Osteoblast (primary cell): Measurements from ENCODE around the gene DUSP22. TPM values are rescaled to one million over a fixed set of nuclear protein-coding genes. Genes with fewer than 3 reads are reported as not detected.
A peak's percentile ranks its signal among the peaks of the same experiment; 100 is the strongest.

Experiments used
- DNase-seq: peaks from one replicate; pipeline ENCODE4 v3.0.0; 2011; ENCODE audit warnings: low spot score, mixed read lengths; ENCODE audit not compliant: insufficient read length; ENCODE audit errors: missing footprints
- H2AFZ ChIP-seq: 2 replicates; pipeline ENCODE4 v1.6.0; 2011; ENCODE audit warnings: mild to moderate bottlenecking, low read length
- H3K27ac ChIP-seq: 2 replicates; pipeline ENCODE4 v1.5.1; 2011; ENCODE audit warnings: mild to moderate bottlenecking, low read depth, low read length, moderate library complexity
- H3K27me3 ChIP-seq: 2 replicates; pipeline ENCODE4 v1.6.0; 2012; ENCODE audit warnings: mild to moderate bottlenecking, control low read depth, inconsistent platforms, low read length, moderate library complexity; ENCODE audit not compliant: insufficient read depth
- H3K36me3 ChIP-seq: 2 replicates; pipeline ENCODE4 v1.5.1; 2011; ENCODE audit warnings: mild to moderate bottlenecking, low read length, control low read depth, moderate library complexity; ENCODE audit not compliant: insufficient read depth
- H3K4me1 ChIP-seq: 2 replicates; pipeline ENCODE4 v1.5.1; 2011; ENCODE audit warnings: mild to moderate bottlenecking, low read length, control low read depth, moderate library complexity; ENCODE audit not compliant: insufficient read depth
- H3K4me2 ChIP-seq: 2 replicates; pipeline ENCODE4 v1.6.0; 2011; ENCODE audit warnings: mild to moderate bottlenecking, low read length; ENCODE audit not compliant: insufficient read depth
- H3K4me3 ChIP-seq: fragments of 200-600 bp; sonication (generic); 3 replicates; pipeline ENCODE4 v1.5.1; 2012; ENCODE audit warnings: mild to moderate bottlenecking, low read length, inconsistent platforms; ENCODE audit not compliant: insufficient read depth
- H3K79me2 ChIP-seq: 2 replicates; pipeline ENCODE4 v1.6.0; 2012; ENCODE audit warnings: mild to moderate bottlenecking, low read length, control low read depth, inconsistent platforms; ENCODE audit not compliant: insufficient read depth
- H3K9me3 ChIP-seq: 2 replicates; pipeline ENCODE4 v1.5.1; 2011; ENCODE audit warnings: low read depth, low read length, control low read depth
- H4K20me1 ChIP-seq: 2 replicates; pipeline ENCODE4 v1.6.0; 2012; ENCODE audit warnings: mild to moderate bottlenecking, low read length, control low read depth; ENCODE audit not compliant: insufficient read depth
- CTCF ChIP-seq: IDR thresholded peaks from 2 replicates; pipeline ENCODE4 v1.5.1; 2011; ENCODE audit warnings: mild to moderate bottlenecking, low read depth, low read length, moderate library complexity; ENCODE audit errors: extremely low read depth
- total RNA-seq: library from RNA; depleted of rRNA; stranded (reverse); fragments of >200 nt; gene quantifications from 2 replicates; pipeline ENCODE4 v1.2.3, GENCODE V29; 2012

DUSP22 gene
- total RNA-seq, 1 donor, result 18.1 TPM

- no peak overlapping the region for H3K4me3 ChIP-seq
- no peaks in the 10 kb centered on the region for H3K27me3 ChIP-seq
- no peaks in the 10 kb centered on the region for H3K9me3 ChIP-seq
- no peak overlapping the region for H3K4me2 ChIP-seq
- peaks cover 6% of the 10 kb centered on the region for H4K20me1 ChIP-seq
- H3K36me3 ChIP-seq, result no peaks in the 10 kb centered on the region
- DNase-seq, result peak; percentile 56
- no peak for TF ChIP-seq CTCF
- no peaks in the 10 kb centered on the region for H3K79me2 ChIP-seq
- H3K27ac ChIP-seq, result no peak overlapping the region
- no peak overlapping the region for H2AFZ ChIP-seq
- peaks cover 15% of the 10 kb centered on the region for H3K4me1 ChIP-seq
Observed at GRCh38 chr6:333379-334002, 41.2 kb downstream of the DUSP22 start.

DNA sequence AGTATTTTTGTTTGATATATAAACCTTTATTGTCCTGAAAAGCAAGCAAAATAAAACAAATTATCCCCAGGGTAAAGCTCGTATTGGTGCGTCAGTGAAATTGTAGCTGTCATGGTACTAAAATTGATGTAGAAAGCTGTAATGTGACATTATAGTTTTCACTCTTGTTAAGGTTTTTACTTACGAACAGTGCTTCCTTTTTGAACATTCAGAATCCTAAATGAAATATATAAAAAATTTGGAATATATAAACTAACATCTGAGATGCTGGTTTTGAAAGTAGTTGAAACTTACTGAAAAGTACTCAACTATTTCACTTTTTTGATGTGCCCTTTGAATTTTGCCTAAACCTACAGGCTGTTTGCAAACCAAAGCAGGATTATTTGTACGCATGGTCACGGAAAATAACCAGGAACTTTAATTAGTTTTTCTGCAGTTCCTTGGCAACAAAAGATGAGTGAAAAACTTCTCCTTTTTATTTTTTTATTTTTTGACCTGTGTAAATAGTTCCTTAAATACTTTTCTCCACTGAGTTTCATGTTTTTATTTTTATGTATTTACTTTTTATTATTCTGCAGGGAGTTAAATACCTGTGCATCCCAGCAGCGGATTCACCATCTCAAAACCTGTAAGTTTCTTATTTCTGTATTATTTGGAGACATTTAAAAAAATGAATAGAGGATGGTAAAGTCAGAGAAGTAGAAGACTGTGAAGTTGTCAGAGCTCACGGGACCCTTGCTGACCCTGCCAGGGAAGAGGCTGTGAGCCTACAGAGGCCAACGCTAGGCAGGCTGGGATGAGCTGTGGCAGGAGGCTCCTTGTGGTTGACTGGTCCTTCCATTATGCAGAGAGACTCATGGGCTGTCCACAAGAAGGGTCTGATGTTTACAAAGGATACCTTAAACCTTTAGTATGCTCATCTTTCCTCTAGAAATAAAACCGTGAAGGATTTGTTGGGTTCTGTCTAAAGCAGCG lies 42.5 kb downstream of the DUSP22 start:
- DNase-seq, result no peak
- Histone ChIP-seq H3K27ac (no peak overlapping the region), H3K9me3 (no peaks in the 10 kb centered on the region), H3K79me2 (no peaks in the 10 kb centered on the region), H3K27me3 (no peaks in the 10 kb centered on the region), H2AFZ (no peak overlapping the region), H3K36me3 (no peaks in the 10 kb centered on the region), H4K20me1 (peaks cover 11% of the 10 kb centered on the region), H3K4me1 (peaks cover 15% of the 10 kb centered on the region), H3K4me2 (no peak overlapping the region), H3K4me3 (no peak overlapping the region)
- TF ChIP-seq CTCF, result no peak

- Histone ChIP-seq H3K79me2 (no peaks in the 10 kb centered on the region), H3K4me3 (no peak overlapping the region), H3K4me1 (peaks cover 15% of the 10 kb centered on the region), H3K27ac (no peak overlapping the region), H3K27me3 (no peaks in the 10 kb centered on the region), H3K36me3 (no peaks in the 10 kb centered on the region), H3K9me3 (no peaks in the 10 kb centered on the region), H4K20me1 (peaks cover 11% of the 10 kb centered on the region), H3K4me2 (no peak overlapping the region), H2AFZ (no peak overlapping the region)
- DNase-seq, result no peak
- no peak for TF ChIP-seq CTCF
Observed at GRCh38 chr6:335572-335971, 43.3 kb downstream of the DUSP22 start.
